M059J (cell line): Measurements from ENCODE around the gene ZIC1. TPM values are rescaled to one million over a fixed set of nuclear protein-coding genes. Genes with fewer than 3 reads are reported as not detected.

Source experiments
- DNase-seq: peaks from one replicate; pipeline ENCODE4 v3.0.0-alpha.2; 2012; ENCODE audit warnings: low read depth
- total RNA-seq: library from RNA; depleted of rRNA; stranded (reverse); fragments of >200 nt; shearing (Covaris generic); gene quantifications from 2 replicates; pipeline ENCODE4 v1.2.3, GENCODE V29; 2014

The ZIC1 gene
- total RNA-seq, 1 experiment from 2014 or later, result 7.9 TPM

- no peak for DNase-seq
Observed at GRCh38 chr3:147380387-147380951, 28.7 kb upstream of the ZIC1 start.

- no peak for DNase-seq
Observed at GRCh38 chr3:147380977-147381376, 28.2 kb upstream of the ZIC1 start.

GRCh38 chr3:147381596-147381995 is 27.6 kb upstream of the ZIC1 start:
- no peak for DNase-seq

- DNase-seq, result peak; percentile 16
Observed at GRCh38 chr3:147383617-147384016, 25.5 kb upstream of the ZIC1 start.

GRCh38 chr3:147384210-147385058 is 24.7 kb upstream of the ZIC1 start:
- no peak for DNase-seq

GRCh38 chr3:147385059-147386012 is 23.8 kb upstream of the ZIC1 start:
- DNase-seq, result no peak

GRCh38 chr3:147387291-147387884 is 21.8 kb upstream of the ZIC1 start:
- DNase-seq, result no peak

- DNase-seq, result no peak
Observed at GRCh38 chr3:147387885-147388699, 21.1 kb upstream of the ZIC1 start.

- DNase-seq, result no peak
Observed at GRCh38 chr3:147388700-147389580, 20.2 kb upstream of the ZIC1 start.

- DNase-seq, result no peak
Observed at GRCh38 chr3:147389717-147390116, 19.4 kb upstream of the ZIC1 start.

GRCh38 chr3:147390589-147391569 is 18.3 kb upstream of the ZIC1 start:
- DNase-seq, result no peak

GRCh38 chr3:147391781-147392624 is 17.2 kb upstream of the ZIC1 start:
- DNase-seq, result peak; percentile 75

- DNase-seq, result no peak
Observed at GRCh38 chr3:147392625-147392946, 16.6 kb upstream of the ZIC1 start.

GRCh38 chr3:147393261-147393942 is 15.8 kb upstream of the ZIC1 start:
- DNase-seq, result peak; percentile 57

- peak; percentile 31 for DNase-seq
Observed at GRCh38 chr3:147393943-147394883, 15.0 kb upstream of the ZIC1 start.

- DNase-seq, result no peak
Observed at GRCh38 chr3:147394884-147395225, 14.3 kb upstream of the ZIC1 start.
